Body of pancreas (tissue), 4 donors: ENCODE measurements around the gene SPNS3.

Experiments
- CTCF ChIP-seq, 7 experiments: fragments of 450-650 bp in 4 of 7; fragments of 200-600 bp in 3 of 7; sonication (generic) in 3 of 7; IDR thresholded peaks; one replicate each; pipeline ENCODE4 v1.5.1; 2016 to 2019; ENCODE audit warnings: antibody characterized with exemption in 7 of 7
- POLR2A ChIP-seq, 3 donors: fragments of 450-650 bp; IDR thresholded peaks; one replicate each; pipeline ENCODE4 v1.6.1; 2016; ENCODE audit warnings: antibody characterized with exemption in 3 of 3, mild to moderate bottlenecking in 2 of 3

GRCh38 chr17:4500191-4500571 is 66.4 kb downstream of the SPNS3 start:
- TF ChIP-seq CTCF (IDR thresholded peaks at IDR 0.05) = peak in 3 of 7 experiments; percentile 11 to 31 (median 31)
- no peak for TF ChIP-seq POLR2A (IDR thresholded peaks at IDR 0.05)
